H1 (cell line): Measurements from ENCODE around the gene PACC1. TPM values are rescaled to one million over a fixed set of nuclear protein-coding genes. Genes with fewer than 3 reads are reported as not detected.

Source experiments
- CTCF ChIA-PET: fragments of 300-600 bp; sonication (Branson Sonifier 250); formaldehyde crosslinking; loops from one replicate; lab custom pipeline; 2021; ENCODE audit not compliant: partially characterized antibody; lab: Charles Lee
- POLR2A ChIA-PET: fragments of 300-600 bp; sonication (Branson Sonifier 250); formaldehyde crosslinking; loops from one replicate; lab custom pipeline; 2021; ENCODE audit warnings: inconsistent platforms; ENCODE audit not compliant: partially characterized antibody; lab: Charles Lee
- DNase-seq, 2 experiments: peaks; one replicate each; pipeline versions ENCODE4 v3.0.0 to v3.0.0-alpha.2; 2010 to 2022; ENCODE audit warnings: low spot score in 2 of 2, low read depth in 1 of 2, mixed read lengths in 1 of 2
- FAIRE-seq: peaks from 2 replicates; lab custom pipeline; 2011; peaks lifted over from hg19 to GRCh38; lab: Jason Lieb, UNC
- H2AFZ ChIP-seq: 2 replicates; pipeline ENCODE4 v1.8.1; 2012; ENCODE audit warnings: low read length, inconsistent platforms
- H2AK5ac ChIP-seq: 2 replicates; pipeline ENCODE4 v1.6.1; 2013; ENCODE audit warnings: low read depth, low read length
- H2BK120ac ChIP-seq: replicated peaks from 2 replicates; pipeline ENCODE3; 2013; ENCODE audit warnings: low read depth, low read length, inconsistent platforms
- H2BK12ac ChIP-seq: 2 replicates; pipeline ENCODE4 v1.6.1; 2013; ENCODE audit warnings: low read depth, low read length
- H2BK15ac ChIP-seq: 2 replicates; pipeline ENCODE4 v1.6.1; 2013; ENCODE audit warnings: low read length
- H2BK20ac ChIP-seq: 2 replicates; pipeline ENCODE4 v1.6.1; 2013; ENCODE audit warnings: low read length
- H2BK5ac ChIP-seq: 2 replicates; pipeline ENCODE4 v1.6.1; 2013; ENCODE audit warnings: low read depth, low read length
- H3K14ac ChIP-seq: 2 replicates; pipeline ENCODE4 v1.6.1; 2013; ENCODE audit warnings: inconsistent platforms; ENCODE audit not compliant: insufficient read length
- H3K18ac ChIP-seq: 2 replicates; pipeline ENCODE4 v1.6.1; 2013; ENCODE audit warnings: low read length; ENCODE audit errors: extremely low read depth
- H3K23ac ChIP-seq: 2 replicates; pipeline ENCODE4 v1.6.1; 2013; ENCODE audit warnings: inconsistent platforms; ENCODE audit not compliant: insufficient read length
- H3K23me2 ChIP-seq: 2 replicates; pipeline ENCODE4 v1.6.1; 2013; ENCODE audit warnings: low read depth, low read length
- H3K27ac ChIP-seq: 2 replicates; pipeline ENCODE4 v1.6.1; 2011; ENCODE audit warnings: low read depth, low read length, inconsistent platforms
- H3K27me3 ChIP-seq, 4 experiments: replicated peaks in 1 of 4; 1 replicate in 1 of 4; 2 replicates in 3 of 4; pipeline versions ENCODE4 v1.6.1 to v1.8.1; 2011 to 2013; ENCODE audit warnings: low read length in 3 of 4, mild to moderate bottlenecking in 3 of 4, inconsistent platforms in 2 of 4, mixed read lengths in 2 of 4, moderate library complexity in 1 of 4; ENCODE audit not compliant: control insufficient read depth in 3 of 4, insufficient read depth in 3 of 4; ENCODE audit errors: extremely low read depth in 1 of 4
- H3K36me3 ChIP-seq, 4 experiments: 2 replicates each; pipeline versions ENCODE4 v1.6.1 to v1.8.1; 2011 to 2013; ENCODE audit warnings: mild to moderate bottlenecking in 4 of 4, low read length in 3 of 4, moderate library complexity in 2 of 4, control low read depth in 1 of 4, inconsistent platforms in 1 of 4; ENCODE audit not compliant: insufficient read depth in 4 of 4, control insufficient read depth in 2 of 4
- H3K4ac ChIP-seq: replicated peaks from 2 replicates; pipeline ENCODE3; 2013; ENCODE audit warnings: low read length, low read depth, mixed read lengths, inconsistent platforms; ENCODE audit not compliant: insufficient read length
- H3K4me1 ChIP-seq, 4 experiments: replicated peaks in 1 of 4; 1 replicate in 1 of 4; 2 replicates in 3 of 4; pipeline versions ENCODE4 v1.6.1 to v1.8.1; 2011 to 2013; ENCODE audit warnings: low read length in 3 of 4, inconsistent platforms in 2 of 4, mixed read lengths in 1 of 4; ENCODE audit not compliant: insufficient read depth in 4 of 4, control insufficient read depth in 3 of 4
- H3K4me2 ChIP-seq, 2 experiments: 2 replicates each; pipeline versions ENCODE4 v1.6.1 to v1.8.1; 2011 to 2013; ENCODE audit warnings: low read depth in 2 of 2, low read length in 2 of 2, control low read depth in 1 of 2, inconsistent platforms in 1 of 2, mild to moderate bottlenecking in 1 of 2; ENCODE audit not compliant: insufficient read depth in 1 of 2
- H3K4me3 ChIP-seq, 4 experiments: fragments of 200-600, 300-600 bp in 1 of 4; sonication (generic), shearing (Covaris generic), sonication (Bioruptor Twin) in 1 of 4; 2 replicates each; pipeline versions ENCODE4 v1.5.1 to v1.8.1; 2011 to 2016; ENCODE audit warnings: low read length in 4 of 4, low read depth in 3 of 4, control low read depth in 2 of 4, inconsistent platforms in 2 of 4, mild to moderate bottlenecking in 2 of 4, mixed read lengths in 1 of 4, moderate library complexity in 1 of 4; ENCODE audit not compliant: insufficient read depth in 2 of 4; ENCODE audit errors: extremely low read depth in 1 of 4
- H3K56ac ChIP-seq: replicated peaks from 2 replicates; pipeline ENCODE3; 2013; ENCODE audit warnings: low read depth, mild to moderate bottlenecking, mixed read lengths, low read length, inconsistent platforms; ENCODE audit not compliant: insufficient read length
- H3K79me1 ChIP-seq: 2 replicates; pipeline ENCODE4 v1.6.1; 2013; ENCODE audit warnings: low read depth, low read length, control low read depth
- H3K79me2 ChIP-seq, 2 experiments: 2 replicates each; pipeline versions ENCODE4 v1.6.1 to v1.8.1; 2012 to 2013; ENCODE audit warnings: low read length in 2 of 2, mild to moderate bottlenecking in 2 of 2, inconsistent platforms in 1 of 2; ENCODE audit not compliant: insufficient read depth in 2 of 2, control insufficient read depth in 1 of 2
- H3K9ac ChIP-seq, 4 experiments: replicated peaks in 1 of 4; 1 replicate in 1 of 4; 2 replicates in 3 of 4; pipeline versions ENCODE4 v1.6.1 to v1.8.1; 2011 to 2013; ENCODE audit warnings: low read depth in 3 of 4, low read length in 3 of 4, control low read depth in 2 of 4, mild to moderate bottlenecking in 2 of 4, moderate library complexity in 2 of 4, inconsistent platforms in 1 of 4; ENCODE audit errors: extremely low read depth in 1 of 4
- H3K9me3 ChIP-seq, 2 experiments: 2 replicates each; pipeline versions ENCODE4 v1.6.1 to v1.8.1; 2012 to 2013; ENCODE audit warnings: mild to moderate bottlenecking in 2 of 2, moderate library complexity in 2 of 2, control low read depth in 1 of 2, inconsistent platforms in 1 of 2, low read depth in 1 of 2, low read length in 1 of 2, mixed read lengths in 1 of 2; ENCODE audit not compliant: insufficient read depth in 2 of 2
- H4K20me1 ChIP-seq, 2 experiments: replicated peaks in 1 of 2; 2 replicates each; pipeline versions ENCODE3 to v1.8.1; 2011 to 2013; ENCODE audit warnings: inconsistent platforms in 2 of 2, low read length in 2 of 2, mild to moderate bottlenecking in 1 of 2; ENCODE audit not compliant: insufficient read depth in 2 of 2, control insufficient read depth in 1 of 2
- H4K5ac ChIP-seq: 2 replicates; pipeline ENCODE4 v1.6.1; 2013; ENCODE audit warnings: low read length, low read depth, mixed read lengths, inconsistent platforms; ENCODE audit not compliant: insufficient read length
- H4K8ac ChIP-seq: 2 replicates; pipeline ENCODE4 v1.8.0; 2013; ENCODE audit warnings: mild to moderate bottlenecking, moderate library complexity, low read length, inconsistent platforms; ENCODE audit not compliant: insufficient read depth; ENCODE audit errors: extremely low read depth
- H4K91ac ChIP-seq: replicated peaks from 2 replicates; pipeline ENCODE3; 2013; ENCODE audit warnings: low read length, mixed read lengths, inconsistent platforms; ENCODE audit not compliant: insufficient read length
- ASH2L ChIP-seq: fragments of 200-600, 300-600 bp; sonication (generic); IDR thresholded peaks from one replicate; pipeline ENCODE4 v1.7.1; 2017; ENCODE audit warnings: low read length
- BCL11A ChIP-seq, 2 experiments: IDR thresholded peaks; one replicate each; pipeline ENCODE4 v1.6.1; 2011; ENCODE audit warnings: low read depth in 2 of 2, low read length in 2 of 2, mild to moderate bottlenecking in 2 of 2
- CBX5 ChIP-seq: fragments of 300-800, 300-1000 bp; sonication (generic); IDR thresholded peaks from 2 replicates; pipeline ENCODE4 v1.7.1; 2016; ENCODE audit warnings: antibody characterized with exemption, low read length, low read depth
- CEBPB ChIP-seq: IDR thresholded peaks from 2 replicates; pipeline ENCODE4 v1.6.1; 2012; ENCODE audit warnings: low read depth, low read length
- MAFK ChIP-seq: IDR thresholded peaks from 2 replicates; pipeline ENCODE4 v1.6.1; 2012; ENCODE audit warnings: low read depth, mild to moderate bottlenecking, improper control_type of control experiment, low read length
- POLR2A ChIP-seq, 2 experiments: IDR thresholded peaks; 1 replicate in 1 of 2; 2 replicates in 1 of 2; pipeline ENCODE4 v1.6.1; 2011; ENCODE audit warnings: low read depth in 2 of 2, low read length in 2 of 2, mild to moderate bottlenecking in 2 of 2; ENCODE audit errors: control extremely low read depth in 1 of 2
- SIX5 ChIP-seq: IDR thresholded peaks from 2 replicates; pipeline ENCODE4 v1.6.1; 2011; ENCODE audit warnings: mild to moderate bottlenecking, low read depth, low read length
- SP1 ChIP-seq: IDR thresholded peaks from 2 replicates; pipeline ENCODE4 v1.6.1; 2011; ENCODE audit warnings: low read depth, low read length
- SUZ12 ChIP-seq: fragments of 200-600 bp; sonication (generic); IDR thresholded peaks from 2 replicates; pipeline ENCODE4 v1.6.1; 2012; ENCODE audit warnings: mild to moderate bottlenecking, inconsistent platforms, low read length, moderate library complexity, mixed read lengths
- TEAD4 ChIP-seq: IDR thresholded peaks from 2 replicates; pipeline ENCODE4 v1.6.1; 2012; ENCODE audit warnings: low read depth, low read length, inconsistent platforms, mixed read lengths
- YY1 ChIP-seq: IDR thresholded peaks from 2 replicates; pipeline ENCODE4 v1.6.1; 2011; ENCODE audit warnings: low read depth, mild to moderate bottlenecking, low read length
- WGBS, 2 experiments: shearing (Covaris generic) in 1 of 2; methylation state at CpG; one replicate each; pipeline versions ENCODE4 v1.1.6 to v1.1.7; 2013 to 2015; ENCODE audit warnings: low lambda C conversion rate in 2 of 2, mixed read lengths in 2 of 2, inconsistent platforms in 1 of 2, low coverage in 1 of 2, missing lambda C conversion rate in 1 of 2; ENCODE audit not compliant: insufficient replicate concordance in 2 of 2, insufficient coverage in 1 of 2, insufficient read length in 1 of 2; ENCODE audit errors: extremely low coverage in 1 of 2, missing lambda C conversion rate in 1 of 2; 5-methylcytosine and 5-hydroxymethylcytosine counted together
- polyA plus RNA-seq, 7 experiments: library from polyadenylated mRNA; depleted of rRNA in 3 of 7; stranded (reverse) in 5 of 7; unstranded in 2 of 7; fragments of >200 nt in 5 of 7; fragments of 200-250 nt in 2 of 7; gene quantifications; 1 replicate in 5 of 7; 2 replicates in 1 of 7; 4 replicates in 1 of 7; pipeline versions ENCODE4 v1.2.1 to v1.2.3, GENCODE V29; 2011 to 2013; ENCODE audit warnings: missing spikeins in 2 of 7, mixed read lengths in 2 of 7
- total RNA-seq: library from RNA; stranded (reverse); fragmentation: NEBNext Ultra II Directional; extraction: Animal tissue kit (Norgen Biotek cat#: 25700); gene quantifications from 2 replicates; pipeline ENCODE4 v1.2.1, GENCODE V29; 2021

PACC1 gene
- total and polyA plus RNA-seq, 2 of the 8 experiments (the other 6 are each of a cell fraction or from before 2014, with no cell fraction given): 18.8 to 23.5 TPM

DNA sequence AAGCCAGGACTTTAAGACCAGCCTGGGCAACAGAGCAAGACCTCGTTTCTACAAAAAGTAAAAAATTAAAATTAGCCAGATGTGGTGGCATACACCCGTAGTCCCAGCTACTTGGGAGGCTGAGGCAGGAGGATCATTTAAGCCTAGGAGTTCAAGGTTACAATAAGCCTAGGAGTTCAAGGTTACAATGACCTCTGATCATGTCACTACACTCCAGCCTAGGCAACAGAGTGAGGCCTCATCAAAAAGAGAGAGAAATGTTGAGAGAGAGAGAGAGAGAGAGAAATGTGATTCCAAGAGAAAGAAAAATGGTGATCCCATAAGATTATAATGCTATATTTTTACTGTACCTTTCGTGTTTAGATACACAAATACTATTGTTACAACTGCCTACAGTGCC is 60.2 kb downstream of the PACC1 start:
- no peak overlapping the region for H3K27ac ChIP-seq
- DNase-seq: no peak
- H2BK15ac ChIP-seq: no peak overlapping the region
- ChIA-PET CTCF (interaction anchor here (0.9 kb wide), 1 partner anchor 12 kb away, joined by 3 read pairs; no protein-coding TSS in a partner anchor), POLR2A (no interaction called here)
- H2BK5ac ChIP-seq: no peak overlapping the region
- H3K9me3 ChIP-seq: no peaks in the 10 kb centered on the region
- no peak overlapping the region for H3K14ac ChIP-seq
- 75% methylated on average over 3 of the region's 3 CpGs; no CpG with 5 or more reads in 1 of the 2 experiments for WGBS, 2 experiments
- peaks cover 0 to 2% of the 10 kb centered on the region in 2 experiments for H4K20me1 ChIP-seq
- H2BK12ac ChIP-seq: no peak overlapping the region
- no peak overlapping the region for H4K5ac ChIP-seq
- no peak overlapping the region for H4K8ac ChIP-seq
- H3K9ac ChIP-seq: no peak overlapping the region
- no peaks in the 10 kb centered on the region for H3K4me1 ChIP-seq
- H3K23me2 ChIP-seq: no peaks in the 10 kb centered on the region
- H2AFZ ChIP-seq: no peak overlapping the region
- no peaks in the 10 kb centered on the region for H3K79me2 ChIP-seq
- H3K23ac ChIP-seq: no peak overlapping the region
- no peak overlapping the region for H4K91ac ChIP-seq
- no peak overlapping the region for H3K4ac ChIP-seq
- H3K18ac ChIP-seq: no peak overlapping the region
- H3K36me3 ChIP-seq: peaks cover 3 to 32% (median 13%) of the 10 kb centered on the region in 4 experiments; a peak in 7 of 8 replicates
- no peak overlapping the region for H3K4me3 ChIP-seq
- H3K27me3 ChIP-seq: no peaks in the 10 kb centered on the region
- no peak overlapping the region for H2BK20ac ChIP-seq
- H2AK5ac ChIP-seq: no peak overlapping the region
- no peak overlapping the region for H2BK120ac ChIP-seq
- no peaks in the 10 kb centered on the region for H3K79me1 ChIP-seq
- H3K56ac ChIP-seq: no peak overlapping the region
- TF ChIP-seq YY1 (no peak), POLR2A (IDR thresholded peaks at IDR 0.05; ENCODE audit: control extremely low read depth in 1 of 2, low read depth in 2 of 2, low read length in 2 of 2) (no peak), SP1 (no peak), MAFK (no peak), ASH2L (no peak), SUZ12 (no peak), CBX5 (no peak), TEAD4 (no peak), CEBPB (no peak), BCL11A (IDR thresholded peaks at IDR 0.05; ENCODE audit: low read depth in 2 of 2, low read length in 2 of 2) (no peak), SIX5 (no peak)
- no peak overlapping the region for H3K4me2 ChIP-seq
- no peak for FAIRE-seq
